Lung microvascular endothelial cell (primary cell): ENCODE results near the gene UNKL. TPM values are rescaled to one million over a fixed set of nuclear protein-coding genes. Genes with fewer than 3 reads are reported as not detected.

Source experiments
- total RNA-seq: library from RNA; depleted of rRNA; stranded (reverse); fragments of >200 nt; gene quantifications from 2 replicates; pipeline ENCODE4 v1.2.1, GENCODE V29; 2014

UNKL gene
- total RNA-seq, 1 donor from 2014 or later = 5.6 TPM

Other genes with a start within 250 kb of the UNKL start
- not detected in 2 replicates for gene TPSG1, start 189.4 kb downstream of the UNKL start, total RNA-seq
- not detected in 2 replicates for gene TPSB2, start 184.5 kb downstream of the UNKL start, total RNA-seq
- not detected in 2 replicates for gene TPSAB1, start 174.0 kb downstream of the UNKL start, total RNA-seq
- gene TPSD1, start 158.6 kb downstream of the UNKL start, total RNA-seq = not detected in 2 replicates
- 29.6 and 35.3 TPM in 2 replicates for gene UBE2I, start 105.1 kb downstream of the UNKL start, total RNA-seq
- gene BAIAP3, start 81.1 kb downstream of the UNKL start, total RNA-seq = 1.2 and 1.3 TPM in 2 replicates
- 47.7 and 67.3 TPM in 2 replicates for gene TSR3, start 62.8 kb downstream of the UNKL start, total RNA-seq
- gene GNPTG, start 62.8 kb downstream of the UNKL start, total RNA-seq = 19.2 and 31.7 TPM in 2 replicates
- gene UQCC4, start 6.0 kb upstream of the UNKL start, total RNA-seq = 12.9 and 18.5 TPM in 2 replicates
- not detected in 2 replicates for gene PERCC1, start 16.4 kb upstream of the UNKL start, total RNA-seq
- gene CCDC154, start 29.9 kb upstream of the UNKL start, total RNA-seq = under 0.01 and 0.40 TPM in 2 replicates
- 62.5 and 69.8 TPM in 2 replicates for gene CLCN7, start 60.3 kb upstream of the UNKL start, total RNA-seq
- under 0.01 TPM in 1 of 2 replicates, not detected in the other for gene PTX4, start 74.2 kb upstream of the UNKL start, total RNA-seq
- gene TELO2, start 78.7 kb upstream of the UNKL start, total RNA-seq = 10.2 and 17.9 TPM in 2 replicates
- 89.6 and 101 TPM in 2 replicates for gene TMEM204, start 119.0 kb upstream of the UNKL start, total RNA-seq
- gene IFT140, start 197.4 kb upstream of the UNKL start, total RNA-seq = 10.7 and 17.5 TPM in 2 replicates
- 5.9 and 9.5 TPM in 2 replicates for gene CRAMP1, start 197.7 kb upstream of the UNKL start, total RNA-seq